ENCODE results near the gene CCT5.

Gene CCT5

GRCh38 chr5:10218658-10219057 lies 31.4 kb upstream of the CCT5 start:
- Histone ChIP-seq H3K36me3 (peaks cover 5 to 37% (median 22%) of the 10 kb centered on the region in 11 experiments; a peak in 18 of 22 replicates), H3K4me1 (no peaks in the 10 kb centered on the region), H3K4me3 (no peak overlapping the region), H3K9ac (no peak overlapping the region), H3K9me3 (replicated peaks in 1 of 11) (peaks cover 0 to 5% (median 2%) of the 10 kb centered on the region in 11 experiments; a peak in 10 of 22 replicates), H3K27me3 (no peaks in the 10 kb centered on the region), H4K20me1 (no peaks in the 10 kb centered on the region), H3K27ac (no peak overlapping the region), H3K4me2 (no peak overlapping the region)
- TF ChIP-seq Cebpa-rat (IDR thresholded peaks at IDR 0.05) = no peak

GRCh38 chr5:10219068-10219467 lies 31.0 kb upstream of the CCT5 start:
- Histone ChIP-seq H3K4me1 (no peaks in the 10 kb centered on the region), H3K4me3 (no peak overlapping the region), H4K20me1 (no peaks in the 10 kb centered on the region), H3K9ac (no peak overlapping the region), H3K36me3 (peaks cover 7 to 41% (median 26%) of the 10 kb centered on the region in 11 experiments; a peak in 20 of 22 replicates), H3K4me2 (no peak overlapping the region), H3K9me3 (replicated peaks in 1 of 11) (peaks cover 2 to 9% (median 6%) of the 10 kb centered on the region in 11 experiments; a peak in 21 of 22 replicates), H3K27ac (no peak overlapping the region), H3K27me3 (no peaks in the 10 kb centered on the region)
- TF ChIP-seq Cebpa-rat (IDR thresholded peaks at IDR 0.05) = no peak

- Histone ChIP-seq H3K9ac (no peak overlapping the region), H3K4me3 (no peak overlapping the region), H3K9me3 (replicated peaks in 1 of 11) (peaks cover 12 to 21% (median 15%) of the 10 kb centered on the region in 11 experiments), H3K4me1 (no peaks in the 10 kb centered on the region), H3K27ac (no peak overlapping the region), H3K4me2 (no peak overlapping the region), H3K27me3 (no peaks in the 10 kb centered on the region), H3K36me3 (peaks cover 10 to 50% (median 32%) of the 10 kb centered on the region in 11 experiments; a peak in 20 of 22 replicates), H4K20me1 (no peaks in the 10 kb centered on the region)
- no peak for TF ChIP-seq Cebpa-rat (IDR thresholded peaks at IDR 0.05)
Measured at GRCh38 chr5:10220248-10220647, 29.8 kb upstream of the CCT5 start.

- Histone ChIP-seq H3K27me3 (no peaks in the 10 kb centered on the region), H3K4me2 (no peak overlapping the region), H3K4me3 (no peak overlapping the region), H3K9me3 (replicated peaks in 1 of 11) (peaks cover 13 to 28% (median 21%) of the 10 kb centered on the region in 11 experiments), H3K4me1 (0 out of 20 replicates have a peak, but pooled peaks cover 0 to 2% (median 0%) of the 10 kb centered on the region in 10 experiments), H3K27ac (no peak overlapping the region), H3K9ac (no peak overlapping the region), H4K20me1 (no peaks in the 10 kb centered on the region), H3K36me3 (peaks cover 24 to 69% (median 43%) of the 10 kb centered on the region in 11 experiments)
- no peak for TF ChIP-seq Cebpa-rat (IDR thresholded peaks at IDR 0.05)
Measured at GRCh38 chr5:10222326-10222725, 27.8 kb upstream of the CCT5 start.

- H4K20me1 ChIP-seq = no peaks in the 10 kb centered on the region
- 0 out of 20 replicates have a peak, but pooled peaks cover 0 to 4% (median 0%) of the 10 kb centered on the region in 10 experiments for H3K4me1 ChIP-seq
- H3K4me2 ChIP-seq = peak overlapping the region in 1 of 11 experiments; percentile 5; a peak in 1 of 22 replicates
- TF ChIP-seq Cebpa-rat (IDR thresholded peaks at IDR 0.05) = no peak
- peaks cover 13 to 28% (median 21%) of the 10 kb centered on the region in 11 experiments for H3K9me3 ChIP-seq (replicated peaks in 1 of 11)
- H3K9ac ChIP-seq = no peak overlapping the region
- H3K27ac ChIP-seq = no peak overlapping the region
- no peaks in the 10 kb centered on the region for H3K27me3 ChIP-seq
- H3K4me3 ChIP-seq = no peak overlapping the region
- peaks cover 39 to 78% (median 55%) of the 10 kb centered on the region in 11 experiments for H3K36me3 ChIP-seq
Measured at GRCh38 chr5:10227379-10227778, 22.7 kb upstream of the CCT5 start.

GRCh38 chr5:10228288-10228687 lies 21.8 kb upstream of the CCT5 start:
- Histone ChIP-seq H3K27ac (no peak overlapping the region), H3K4me1 (0 out of 20 replicates have a peak, but pooled peaks cover 0 to 4% (median 0%) of the 10 kb centered on the region in 10 experiments)

GRCh38 chr5:10229306-10230048 lies 20.6 kb upstream of the CCT5 start:
- no peak overlapping the region for H3K4me2 ChIP-seq
- peaks cover 41 to 78% (median 55%) of the 10 kb centered on the region in 11 experiments for H3K36me3 ChIP-seq
- 0 out of 20 replicates have a peak, but pooled peaks cover 0 to 4% (median 0%) of the 10 kb centered on the region in 10 experiments for H3K4me1 ChIP-seq
- no peaks in the 10 kb centered on the region for H3K27me3 ChIP-seq
- H3K9ac ChIP-seq = no peak overlapping the region
- peaks cover 3 to 15% (median 13%) of the 10 kb centered on the region in 11 experiments for H3K9me3 ChIP-seq (replicated peaks in 1 of 11)
- H4K20me1 ChIP-seq = 0 out of 22 replicates have a peak, but pooled peaks cover 0 to 4% (median 0%) of the 10 kb centered on the region in 11 experiments
- no peak for TF ChIP-seq Cebpa-rat (IDR thresholded peaks at IDR 0.05)
- no peak overlapping the region for H3K27ac ChIP-seq
- H3K4me3 ChIP-seq = no peak overlapping the region

More at GRCh38 chr5:10228288-10228687, 21.8 kb upstream of the CCT5 start:
- Histone ChIP-seq H3K27me3 (no peaks in the 10 kb centered on the region), H4K20me1 (0 out of 22 replicates have a peak, but pooled peaks cover 0 to 4% (median 0%) of the 10 kb centered on the region in 11 experiments), H3K9ac (no peak overlapping the region), H3K4me2 (no peak overlapping the region), H3K9me3 (replicated peaks in 1 of 11) (peaks cover 13 to 27% (median 21%) of the 10 kb centered on the region in 11 experiments), H3K36me3 (peaks cover 48 to 78% (median 61%) of the 10 kb centered on the region in 11 experiments; a peak in 21 of 22 replicates), H3K4me3 (no peak overlapping the region)
- no peak for TF ChIP-seq Cebpa-rat (IDR thresholded peaks at IDR 0.05)

- H3K4me3 ChIP-seq = no peak overlapping the region
- H3K9me3 ChIP-seq (replicated peaks in 1 of 11) = no peaks in the 10 kb centered on the region
- no peak overlapping the region for H3K9ac ChIP-seq
- H3K4me1 ChIP-seq = 0 out of 20 replicates have a peak, but pooled peaks cover 0 to 2% (median 0%) of the 10 kb centered on the region in 10 experiments
- H3K27me3 ChIP-seq = no peaks in the 10 kb centered on the region
- H3K27ac ChIP-seq = no peak overlapping the region
- TF ChIP-seq Cebpa-rat (IDR thresholded peaks at IDR 0.05) = no peak
- peaks cover 48 to 78% (median 65%) of the 10 kb centered on the region in 11 experiments for H3K36me3 ChIP-seq
- no peak overlapping the region for H3K4me2 ChIP-seq
- 0 out of 22 replicates have a peak, but pooled peaks cover 0 to 4% (median 0%) of the 10 kb centered on the region in 11 experiments for H4K20me1 ChIP-seq
Measured at GRCh38 chr5:10232386-10232785, 17.7 kb upstream of the CCT5 start.

- TF ChIP-seq Cebpa-rat (IDR thresholded peaks at IDR 0.05) = no peak
- Histone ChIP-seq H3K36me3 (peaks cover 53 to 82% (median 69%) of the 10 kb centered on the region in 11 experiments), H4K20me1 (0 out of 22 replicates have a peak, but pooled peaks cover 0 to 4% (median 0%) of the 10 kb centered on the region in 11 experiments), H3K4me1 (no peaks in the 10 kb centered on the region), H3K9ac (no peak overlapping the region), H3K27ac (no peak overlapping the region), H3K9me3 (replicated peaks in 1 of 11) (no peaks in the 10 kb centered on the region), H3K27me3 (no peaks in the 10 kb centered on the region), H3K4me3 (no peak overlapping the region), H3K4me2 (no peak overlapping the region)
Measured at GRCh38 chr5:10233011-10233410, 17.1 kb upstream of the CCT5 start.
